NB4 (cell line): ENCODE results near the gene CIC.

Experiments used
- CTCF ChIP-seq: IDR thresholded peaks from one replicate; pipeline ENCODE4 v1.5.1; 2012; ENCODE audit warnings: low read depth, low read length
- MYC ChIP-seq: IDR thresholded peaks from 2 replicates; pipeline ENCODE4 v1.6.1; 2011; ENCODE audit warnings: low read depth, low read length
- POLR2A ChIP-seq: IDR thresholded peaks from 2 replicates; pipeline ENCODE4 v1.6.1; 2011; ENCODE audit warnings: mild to moderate bottlenecking; ENCODE audit not compliant: insufficient read length; ENCODE audit errors: extremely low read depth

- TF ChIP-seq CTCF = no peak
- no peak for TF ChIP-seq POLR2A
- no peak for TF ChIP-seq MYC
These were observed 2.9 kb downstream of the CIC start for GRCh38 chr19:42271861-42272534.
